Measurements from ENCODE around the gene PIGW. TPM values are rescaled to one million over a fixed set of nuclear protein-coding genes. Genes with fewer than 3 reads are reported as not detected.

PIGW gene
- total and polyA plus RNA-seq, 2 of the 8 experiments (the other 6 are each of a cell fraction or from before 2014, with no cell fraction given): 12.1 to 28.9 TPM

DNA sequence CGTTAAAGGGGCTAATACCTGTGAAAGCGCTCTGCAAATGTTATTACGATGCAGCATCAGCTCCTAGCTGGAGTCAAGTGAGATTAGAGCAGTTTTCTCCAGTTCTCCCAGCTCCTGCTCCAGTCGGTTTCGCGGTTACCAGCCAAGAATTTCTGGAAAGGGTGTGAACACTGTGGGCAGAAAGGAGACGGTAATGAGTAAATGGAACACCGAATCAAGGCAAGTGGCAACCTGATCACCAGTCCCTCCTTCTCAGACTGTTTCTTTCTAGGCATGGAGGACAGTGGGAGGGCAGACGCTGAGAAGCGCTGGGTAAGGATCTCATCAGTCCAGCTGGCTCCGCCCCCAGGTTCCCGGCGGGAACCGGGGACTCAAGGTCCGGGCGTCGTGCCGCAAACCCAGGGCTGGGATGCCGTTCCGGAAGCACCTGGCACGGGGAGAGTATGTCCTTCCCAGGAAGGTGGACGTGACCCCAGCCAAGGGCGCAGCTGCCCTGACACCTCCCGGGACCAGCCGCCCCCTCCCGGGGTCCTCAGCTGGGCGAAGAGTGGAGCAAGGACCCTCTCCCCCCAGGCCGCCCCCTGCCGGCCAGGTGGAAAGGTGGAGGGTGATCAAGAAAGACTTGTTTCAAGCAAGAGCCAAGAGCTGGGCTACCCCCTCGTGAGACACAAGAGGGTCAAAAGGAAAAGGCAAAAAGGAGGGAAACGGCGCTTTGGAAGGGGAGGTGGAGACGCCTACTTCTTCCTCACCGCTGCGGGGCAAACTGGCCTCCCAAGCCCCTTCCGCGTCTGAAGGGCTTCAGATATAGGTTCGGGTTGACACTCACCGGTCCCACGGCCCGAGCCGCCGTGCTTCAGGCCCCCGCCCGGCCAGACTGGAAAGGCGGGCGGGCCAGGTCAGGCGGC, 600 bp upstream of the PIGW start (continued):
- TF ChIP-seq RBBP5 (IDR thresholded peaks at IDR 0.05; ENCODE audit: borderline replicate concordance, low read depth, low read length): no peak
- TF ChIP-seq YY1 (IDR thresholded peaks at IDR 0.05; ENCODE audit: low read depth, low read length): 0 out of 2 replicates have a peak, but pooled peaks have one; percentile 37
- TF ChIP-seq TCF12 (IDR thresholded peaks at IDR 0.05; ENCODE audit: low read depth, low read length): no peak
- TF ChIP-seq SP1 (IDR thresholded peaks at IDR 0.05; ENCODE audit: low read depth, low read length): 0 out of 2 replicates have a peak, but pooled peaks have one; percentile 44
- TF ChIP-seq, protein P1, sequence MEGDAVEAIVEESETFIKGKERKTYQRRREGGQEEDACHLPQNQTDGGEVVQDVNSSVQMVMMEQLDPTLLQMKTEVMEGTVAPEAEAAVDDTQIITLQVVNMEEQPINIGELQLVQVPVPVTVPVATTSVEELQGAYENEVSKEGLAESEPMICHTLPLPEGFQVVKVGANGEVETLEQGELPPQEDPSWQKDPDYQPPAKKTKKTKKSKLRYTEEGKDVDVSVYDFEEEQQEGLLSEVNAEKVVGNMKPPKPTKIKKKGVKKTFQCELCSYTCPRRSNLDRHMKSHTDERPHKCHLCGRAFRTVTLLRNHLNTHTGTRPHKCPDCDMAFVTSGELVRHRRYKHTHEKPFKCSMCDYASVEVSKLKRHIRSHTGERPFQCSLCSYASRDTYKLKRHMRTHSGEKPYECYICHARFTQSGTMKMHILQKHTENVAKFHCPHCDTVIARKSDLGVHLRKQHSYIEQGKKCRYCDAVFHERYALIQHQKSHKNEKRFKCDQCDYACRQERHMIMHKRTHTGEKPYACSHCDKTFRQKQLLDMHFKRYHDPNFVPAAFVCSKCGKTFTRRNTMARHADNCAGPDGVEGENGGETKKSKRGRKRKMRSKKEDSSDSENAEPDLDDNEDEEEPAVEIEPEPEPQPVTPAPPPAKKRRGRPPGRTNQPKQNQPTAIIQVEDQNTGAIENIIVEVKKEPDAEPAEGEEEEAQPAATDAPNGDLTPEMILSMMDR (IDR thresholded peaks at IDR 0.05; ENCODE audit: control extremely low read depth in 1 of 3, insufficient read depth in 1 of 3, low read depth in 1 of 3, low read length in 3 of 3): peak; percentile 46 to 74 (median 65); a peak in 3 of 4 replicates
- peak; percentile 40 for TF ChIP-seq TAF7 (optimal IDR thresholded peaks at IDR 0.05; ENCODE audit: borderline replicate concordance, low read depth, low read length)
- TF ChIP-seq RAD21 (IDR thresholded peaks at IDR 0.05 in 1 of 2, conservative IDR thresholded peaks at IDR 0.05 in 1 of 2; ENCODE audit: low read depth in 2 of 2, low read length in 2 of 2): no peak; a peak in 1 of 4 replicates
- 0 out of 2 replicates have a peak, but pooled peaks have one; percentile 15 for TF ChIP-seq CREB1 (IDR thresholded peaks at IDR 0.05)

Measured in H1 (cell line).